ENCODE data around the gene AQP1. TPM values are rescaled to one million over a fixed set of nuclear protein-coding genes. Genes with fewer than 3 reads are reported as not detected.

The AQP1 gene
- total and polyA plus RNA-seq, 2 donors (not counting 1 experiment from before 2014, with no cell fraction given), result not detected

GRCh38 chr7:30905078-30906012 is 6.3 kb upstream of the AQP1 start:
- ChIA-PET POLR2A (no interaction called here), CTCF (no interaction called here)
- H3K4me3 Mint-ChIP-seq, result no peak overlapping the region
- H3K4me1 Mint-ChIP-seq, result no peaks in the 10 kb centered on the region
- Histone ChIP-seq H4K20me1 (ENCODE audit: control insufficient read depth, insufficient read depth, low read length, poor library complexity, severe bottlenecking) (no peaks in the 10 kb centered on the region), H3K27me3 (replicated peaks in 1 of 4; ENCODE audit: control extremely low read depth in 1 of 4, control insufficient read depth in 3 of 4, insufficient read depth in 4 of 4, low read length in 3 of 4) (no peaks in the 10 kb centered on the region), H3K36me3 (replicated peaks in 1 of 2; ENCODE audit: control extremely low read depth in 1 of 2, control insufficient read depth in 1 of 2, extremely low read depth in 1 of 2, insufficient read depth in 2 of 2, low read length in 1 of 2) (no peaks in the 10 kb centered on the region), H3K9ac (ENCODE audit: low read length) (no peak overlapping the region), H3K4me2 (replicated peaks; ENCODE audit: low read depth, low read length, poor library complexity, severe bottlenecking) (no peak overlapping the region), H3K27ac (ENCODE audit: low read length in 2 of 2) (no peak overlapping the region), H3K4me3 (ENCODE audit: control extremely low read depth in 1 of 5, extremely low read depth in 1 of 5, insufficient read depth in 1 of 5, low read depth in 2 of 5, low read length in 4 of 5) (no peak overlapping the region), H3K79me2 (ENCODE audit: control insufficient read depth, insufficient read depth, low read length) (no peaks in the 10 kb centered on the region), H2AFZ (ENCODE audit: insufficient read depth, low read depth, low read length, poor library complexity, severe bottlenecking) (no peak overlapping the region), H3K9me3 (ENCODE audit: control extremely low read depth in 1 of 3, control insufficient read depth in 2 of 3, insufficient read depth in 1 of 3, low read length in 2 of 3) (no peaks in the 10 kb centered on the region), H3K4me1 (ENCODE audit: control insufficient read depth in 2 of 2, insufficient read depth in 2 of 2, low read length in 2 of 2) (no peaks in the 10 kb centered on the region)
- intact Hi-C loops (cut with micrococcal nuclease), result no loop called here
- ATAC-seq (ENCODE audit: low read depth) (no peak), DNase-seq (no peak)
- 94% methylated on average over 15 of the region's 15 CpGs for WGBS (ENCODE audit: insufficient coverage)
- TF ChIP-seq EZH2 (IDR thresholded peaks at IDR 0.05; ENCODE audit: borderline replicate concordance, insufficient read depth, low read depth, low read length, poor library complexity, severe bottlenecking) (no peak), CTCF (IDR thresholded peaks at IDR 0.05) (no peak)
- no peaks in the 10 kb centered on the region for H3K27me3 Mint-ChIP-seq
- no peak overlapping the region for H3K27ac Mint-ChIP-seq
- H3K9me3 Mint-ChIP-seq (ENCODE audit: insufficient read depth), result no peaks in the 10 kb centered on the region

- Histone ChIP-seq H3K4me1 (ENCODE audit: control insufficient read depth in 2 of 2, insufficient read depth in 2 of 2, low read length in 2 of 2) (no peaks in the 10 kb centered on the region), H3K27me3 (replicated peaks in 1 of 4; ENCODE audit: control extremely low read depth in 1 of 4, control insufficient read depth in 3 of 4, insufficient read depth in 4 of 4, low read length in 3 of 4) (no peaks in the 10 kb centered on the region), H3K4me3 (ENCODE audit: control extremely low read depth in 1 of 5, extremely low read depth in 1 of 5, insufficient read depth in 1 of 5, low read depth in 2 of 5, low read length in 4 of 5) (no peak overlapping the region), H3K27ac (ENCODE audit: low read length in 2 of 2) (no peak overlapping the region), H3K36me3 (replicated peaks in 1 of 2; ENCODE audit: control extremely low read depth in 1 of 2, control insufficient read depth in 1 of 2, extremely low read depth in 1 of 2, insufficient read depth in 2 of 2, low read length in 1 of 2) (no peaks in the 10 kb centered on the region), H3K4me2 (replicated peaks; ENCODE audit: low read depth, low read length, poor library complexity, severe bottlenecking) (no peak overlapping the region), H2AFZ (ENCODE audit: insufficient read depth, low read depth, low read length, poor library complexity, severe bottlenecking) (no peak overlapping the region), H3K79me2 (ENCODE audit: control insufficient read depth, insufficient read depth, low read length) (no peaks in the 10 kb centered on the region), H3K9ac (ENCODE audit: low read length) (no peak overlapping the region), H4K20me1 (ENCODE audit: control insufficient read depth, insufficient read depth, low read length, poor library complexity, severe bottlenecking) (no peaks in the 10 kb centered on the region), H3K9me3 (ENCODE audit: control extremely low read depth in 1 of 3, control insufficient read depth in 2 of 3, insufficient read depth in 1 of 3, low read length in 2 of 3) (no peaks in the 10 kb centered on the region)
- Mint-ChIP-seq H3K27me3 (peaks cover 5% of the 10 kb centered on the region), H3K9me3 (ENCODE audit: insufficient read depth) (no peaks in the 10 kb centered on the region), H3K4me1 (no peaks in the 10 kb centered on the region), H3K4me3 (no peak overlapping the region), H3K27ac (no peak overlapping the region)
- WGBS (ENCODE audit: insufficient coverage), result 90% methylated on average over 6 of the region's 7 CpGs
- CTCF ChIA-PET, result no interaction called here
- no peak for DNase-seq
- POLR2A ChIA-PET, result no interaction called here
- ATAC-seq (ENCODE audit: low read depth), result no peak
- intact Hi-C loops (cut with micrococcal nuclease), result no loop called here
- TF ChIP-seq EZH2 (IDR thresholded peaks at IDR 0.05; ENCODE audit: borderline replicate concordance, insufficient read depth, low read depth, low read length, poor library complexity, severe bottlenecking) (no peak), CTCF (IDR thresholded peaks at IDR 0.05) (no peak)
These were observed 5.6 kb upstream of the AQP1 start for GRCh38 chr7:30906014-30906413.
